Stimulated activated naive CD8-positive, alpha-beta T cell treated with anti-CD3 and anti-CD28 coated beads, Interleukin-15, amount 100 ng/mL, for 72 hours (primary cell): ENCODE measurements around the gene RASA1.
A peak's percentile ranks its signal among the peaks of the same experiment; 100 is the strongest.

Experiments
- ATAC-seq: fragments of 150-1000 bp; cut with Tn5 transposase; 2 replicates; pipeline ENCODE4 v1.10.0; 2021; ENCODE audit warnings: mild to moderate bottlenecking, moderate library complexity
- DNase-seq, 2 donors: peaks; one replicate each; pipeline ENCODE4 v3.0.0; 2021 to 2022
- H3K27ac Mint-ChIP-seq, 2 donors: one replicate each; pipeline ENCODE4 v1.8.0; 2022; ENCODE audit warnings: mild to moderate bottlenecking in 2 of 2, mixed read lengths in 2 of 2, moderate library complexity in 2 of 2
- H3K27me3 Mint-ChIP-seq: one replicate; pipeline ENCODE4 v1.8.0; 2022; ENCODE audit warnings: mixed read lengths
- H3K4me1 Mint-ChIP-seq: one replicate; pipeline ENCODE4 v1.8.0; 2022; ENCODE audit warnings: mild to moderate bottlenecking, mixed read lengths
- H3K4me3 Mint-ChIP-seq, 2 donors: one replicate each; pipeline ENCODE4 v1.8.0; 2022; ENCODE audit warnings: mild to moderate bottlenecking in 2 of 2, mixed read lengths in 2 of 2, moderate library complexity in 1 of 2
- H3K9me3 Mint-ChIP-seq, 2 donors: one replicate each; pipeline ENCODE4 v1.8.0; 2022; ENCODE audit warnings: mixed read lengths in 2 of 2

The RASA1 gene

GRCh38 chr5:87423755-87424154 lies 156.1 kb downstream of the RASA1 start:
- peaks cover 6% of the 10 kb centered on the region for H3K27me3 Mint-ChIP-seq
- DNase-seq = no peak
- no peak for ATAC-seq
- no peaks in the 10 kb centered on the region for H3K4me1 Mint-ChIP-seq
- H3K9me3 Mint-ChIP-seq = no peaks in the 10 kb centered on the region
- H3K27ac Mint-ChIP-seq = no peak overlapping the region
- H3K4me3 Mint-ChIP-seq = no peak overlapping the region

- Mint-ChIP-seq H3K4me1 (no peaks in the 10 kb centered on the region), H3K4me3 (no peak overlapping the region), H3K27me3 (peaks cover 17% of the 10 kb centered on the region), H3K27ac (no peak overlapping the region), H3K9me3 (no peaks in the 10 kb centered on the region)
- DNase-seq (no peak), ATAC-seq (no peak)
These were observed 163.3 kb downstream of the RASA1 start for GRCh38 chr5:87430863-87431457.

- Mint-ChIP-seq H3K4me3 (no peak overlapping the region), H3K9me3 (no peaks in the 10 kb centered on the region), H3K27me3 (peaks cover 13% of the 10 kb centered on the region), H3K27ac (peak overlapping the region in 1 of 2 donors; percentile 70), H3K4me1 (no peaks in the 10 kb centered on the region)
- DNase-seq = no peak
- ATAC-seq = peak; percentile 60
These were observed 164.8 kb downstream of the RASA1 start for GRCh38 chr5:87432460-87432859.

GRCh38 chr5:87433945-87434344 lies 166.3 kb downstream of the RASA1 start:
- Mint-ChIP-seq H3K9me3 (no peaks in the 10 kb centered on the region), H3K4me3 (no peak overlapping the region), H3K4me1 (no peaks in the 10 kb centered on the region)

GRCh38 chr5:87434461-87434860 lies 166.8 kb downstream of the RASA1 start:
- DNase-seq = no peak
- no peak for ATAC-seq
- Mint-ChIP-seq H3K4me1 (no peaks in the 10 kb centered on the region), H3K4me3 (no peak overlapping the region), H3K27ac (no peak overlapping the region), H3K27me3 (peaks cover 11% of the 10 kb centered on the region), H3K9me3 (no peaks in the 10 kb centered on the region)

More at GRCh38 chr5:87433945-87434344, 166.3 kb downstream of the RASA1 start:
- H3K27ac Mint-ChIP-seq = no peak overlapping the region
- DNase-seq (no peak), ATAC-seq (no peak)
- peaks cover 11% of the 10 kb centered on the region for H3K27me3 Mint-ChIP-seq

- H3K4me1 Mint-ChIP-seq = no peaks in the 10 kb centered on the region
- H3K4me3 Mint-ChIP-seq = no peak overlapping the region
- H3K27me3 Mint-ChIP-seq = peaks cover 11% of the 10 kb centered on the region
- no peaks in the 10 kb centered on the region for H3K9me3 Mint-ChIP-seq
- ATAC-seq (no peak), DNase-seq (no peak)
- H3K27ac Mint-ChIP-seq = no peak overlapping the region
These were observed 167.5 kb downstream of the RASA1 start for GRCh38 chr5:87435144-87435694.

- no peak for ATAC-seq
- no peaks in the 10 kb centered on the region for H3K9me3 Mint-ChIP-seq
These were observed 170.0 kb downstream of the RASA1 start for GRCh38 chr5:87437724-87438123.

GRCh38 chr5:87438231-87438630 lies 170.5 kb downstream of the RASA1 start:
- Mint-ChIP-seq H3K4me3 (no peak overlapping the region), H3K4me1 (no peaks in the 10 kb centered on the region), H3K9me3 (no peaks in the 10 kb centered on the region), H3K27me3 (no peaks in the 10 kb centered on the region), H3K27ac (no peak overlapping the region)
- DNase-seq (no peak), ATAC-seq (no peak)

More at GRCh38 chr5:87437724-87438123, 170.0 kb downstream of the RASA1 start:
- no peak for DNase-seq
- Mint-ChIP-seq H3K4me3 (no peak overlapping the region), H3K27ac (no peak overlapping the region), H3K4me1 (no peaks in the 10 kb centered on the region), H3K27me3 (no peaks in the 10 kb centered on the region)
